OCI-M1 (cell line): ENCODE results near the gene SECTM1.
"Not testable (repeated sequence)": the region's sequence is repeated elsewhere in the genome, so short reads cannot be mapped to it uniquely, and the experiment has no call there.

Source experiments
- DNase-seq: peaks from one replicate; lab custom pipeline; 2025; lab: John Stamatoyannopoulos, UW

SECTM1 gene

DNA sequence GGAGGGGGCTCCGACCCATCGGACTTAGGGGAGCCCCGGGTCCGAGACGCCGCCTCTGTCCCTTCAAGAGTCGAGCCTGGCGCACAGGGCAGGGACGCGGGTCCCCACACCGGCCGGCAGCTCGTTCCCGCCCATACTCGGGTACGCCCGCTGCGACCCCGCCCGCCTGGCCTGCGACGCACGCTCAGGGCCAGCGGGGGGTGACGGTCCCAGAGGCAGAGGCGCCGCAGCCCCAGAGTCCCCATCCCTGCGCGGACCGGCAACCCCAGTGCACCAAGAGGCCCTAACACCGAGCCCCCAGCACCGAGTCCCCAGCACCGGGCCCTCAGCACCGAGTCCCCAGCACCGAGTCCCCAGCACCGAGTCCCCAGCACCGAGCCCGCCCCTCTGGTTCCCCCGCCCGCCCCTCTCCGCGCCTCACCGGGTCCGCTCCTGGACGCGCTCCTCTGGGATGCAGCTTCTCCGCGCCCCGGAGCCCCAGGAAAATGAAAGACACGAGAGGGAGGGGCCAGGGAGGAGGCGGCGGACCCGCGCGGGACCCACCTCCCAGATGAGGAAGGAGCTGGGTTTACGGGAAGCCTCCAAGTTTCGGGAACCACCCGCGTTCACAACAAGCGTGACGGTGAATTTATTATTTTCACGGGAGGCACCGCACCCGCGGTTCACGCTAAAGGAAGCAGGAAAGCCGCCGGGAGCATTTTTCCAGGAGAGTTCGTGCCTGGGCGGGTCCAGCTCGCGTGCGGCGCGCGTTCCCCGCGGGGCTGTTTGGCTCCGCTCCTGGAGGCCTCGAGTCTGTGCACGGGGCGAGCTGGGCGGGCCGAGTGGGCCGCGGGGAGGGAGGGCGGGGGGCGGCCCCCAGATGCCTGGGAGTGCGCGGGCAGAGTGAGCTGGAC lies at the start of gene SECTM1:
TSS of gene SECTM1 (minus strand) at position 488 of the 893 bp plus-strand sequence. CDS start 6,526 bp downstream, outside the sequence.
- DNase-seq: no peak

DNA sequence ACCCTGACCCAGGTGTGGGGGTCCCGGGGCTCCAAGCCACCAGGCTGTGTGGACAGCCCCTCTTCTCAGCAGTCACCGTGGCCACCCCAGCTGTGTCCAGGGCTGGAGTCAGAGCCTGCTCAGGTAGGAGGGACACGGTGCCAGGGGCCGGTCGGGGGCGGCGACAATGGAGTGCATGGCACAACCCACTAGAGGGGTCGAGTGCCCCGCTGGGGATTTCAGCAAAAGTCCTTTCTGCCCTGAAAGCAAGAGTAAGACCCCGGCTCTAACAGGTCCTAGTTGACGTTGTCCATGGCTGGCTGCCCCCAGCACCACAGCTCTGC lies 49.3 kb upstream of the SECTM1 start:
- DNase-seq: no peak

DNA sequence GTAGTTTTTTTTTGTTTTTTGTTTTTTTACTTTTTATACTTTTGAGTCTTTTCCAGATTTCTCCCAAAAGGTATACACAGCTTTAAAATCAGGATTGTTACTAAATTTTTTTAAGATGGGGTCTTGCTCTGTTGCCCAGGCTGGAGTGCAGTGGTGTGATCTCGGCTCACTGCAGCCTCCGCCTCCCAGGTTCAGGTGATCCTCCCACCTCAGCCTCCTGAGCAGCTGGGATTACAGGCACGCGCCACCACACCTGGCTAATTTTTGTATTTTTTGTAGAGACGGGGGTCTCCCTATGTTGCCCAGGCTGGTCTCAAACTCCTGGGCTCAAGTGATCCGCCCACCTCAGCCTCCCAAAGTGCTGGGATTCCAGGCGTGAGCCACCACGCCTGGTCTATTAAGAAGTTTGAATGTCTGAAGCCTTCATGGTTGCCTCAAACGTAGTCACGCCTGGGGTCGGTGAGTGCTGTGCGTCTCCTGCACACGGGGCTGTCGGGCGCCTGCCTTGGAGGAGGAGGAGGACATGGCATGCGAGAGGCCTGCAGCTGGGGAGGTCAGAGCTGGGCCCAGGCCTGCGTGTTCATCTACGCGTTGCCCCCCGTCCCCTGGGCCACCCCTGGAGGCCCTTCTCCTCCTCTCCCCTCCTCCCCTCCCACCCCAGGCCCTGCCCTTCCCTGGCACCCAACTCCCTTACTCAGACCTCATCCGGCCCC lies 48.8 kb upstream of the SECTM1 start:
- DNase-seq: not testable (repeated sequence)

DNA sequence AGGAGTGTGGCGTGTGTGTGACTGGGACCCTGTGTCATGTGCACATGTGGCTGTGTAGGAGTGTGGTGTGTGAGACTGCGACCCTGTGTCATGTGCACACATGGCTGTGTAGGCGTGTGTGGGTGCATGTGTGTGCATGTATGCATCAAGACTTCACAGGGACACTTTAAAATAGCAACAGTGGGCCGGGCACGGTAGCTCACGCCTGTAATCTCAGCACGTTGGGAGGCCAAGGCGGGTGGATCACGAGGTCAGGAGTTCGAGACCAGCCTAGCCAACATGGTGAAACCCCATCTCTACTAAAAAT lies 48.1 kb upstream of the SECTM1 start:
- not testable (repeated sequence) for DNase-seq

DNA sequence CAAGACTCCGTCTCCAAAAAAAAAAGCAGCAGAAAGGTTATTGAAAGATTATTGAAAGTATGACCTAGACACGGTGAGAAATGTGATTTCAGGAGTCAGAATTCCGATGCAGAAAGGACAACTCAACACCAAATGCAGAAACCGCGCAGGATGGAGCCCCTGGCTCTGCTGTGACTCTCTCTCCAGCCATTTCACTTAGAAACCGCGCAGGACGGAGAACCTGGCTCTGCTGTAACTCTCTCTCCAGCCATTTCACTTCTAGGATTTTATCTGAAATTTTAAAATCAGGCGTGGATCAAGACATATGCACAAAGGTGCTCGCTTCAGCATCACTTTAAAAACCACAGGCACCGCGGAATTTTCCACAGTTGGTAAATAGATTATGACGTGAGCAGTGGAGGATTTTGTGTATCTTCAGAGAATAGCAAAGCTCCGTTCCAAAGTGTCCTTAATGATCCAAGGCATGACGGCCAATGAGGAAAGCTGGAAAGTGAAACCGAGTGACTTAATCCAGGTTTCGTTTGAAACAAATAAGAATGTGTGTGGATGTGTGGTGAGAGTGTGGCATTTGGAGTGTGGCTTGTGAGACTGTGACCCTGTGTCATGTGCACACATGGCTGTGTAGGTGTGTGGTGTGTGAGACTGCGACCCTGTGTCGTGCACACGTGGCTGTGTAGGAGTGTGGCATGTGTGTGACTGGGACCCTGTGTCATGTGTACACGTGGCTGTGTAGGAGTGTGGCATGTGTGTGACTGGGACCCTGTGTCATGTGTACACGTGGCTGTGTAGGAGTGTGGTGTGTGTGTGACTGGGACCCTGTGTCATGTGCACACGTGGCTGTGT lies 47.5 kb upstream of the SECTM1 start:
- DNase-seq: no peak

DNA sequence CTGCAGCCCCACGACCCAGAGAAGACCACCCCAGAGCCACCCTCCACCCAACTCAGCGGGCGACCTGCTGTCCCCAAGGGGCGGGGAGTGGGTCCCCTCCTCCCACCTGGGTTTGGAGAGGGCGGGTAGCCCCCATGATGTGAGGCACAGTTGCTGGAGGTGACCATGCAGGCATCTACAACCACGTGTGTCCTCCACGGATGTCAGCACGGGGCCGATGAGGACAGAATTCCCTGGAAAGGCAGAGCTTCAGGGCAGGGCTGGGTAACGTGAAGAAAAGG lies 45.1 kb upstream of the SECTM1 start:
- no peak for DNase-seq

DNA sequence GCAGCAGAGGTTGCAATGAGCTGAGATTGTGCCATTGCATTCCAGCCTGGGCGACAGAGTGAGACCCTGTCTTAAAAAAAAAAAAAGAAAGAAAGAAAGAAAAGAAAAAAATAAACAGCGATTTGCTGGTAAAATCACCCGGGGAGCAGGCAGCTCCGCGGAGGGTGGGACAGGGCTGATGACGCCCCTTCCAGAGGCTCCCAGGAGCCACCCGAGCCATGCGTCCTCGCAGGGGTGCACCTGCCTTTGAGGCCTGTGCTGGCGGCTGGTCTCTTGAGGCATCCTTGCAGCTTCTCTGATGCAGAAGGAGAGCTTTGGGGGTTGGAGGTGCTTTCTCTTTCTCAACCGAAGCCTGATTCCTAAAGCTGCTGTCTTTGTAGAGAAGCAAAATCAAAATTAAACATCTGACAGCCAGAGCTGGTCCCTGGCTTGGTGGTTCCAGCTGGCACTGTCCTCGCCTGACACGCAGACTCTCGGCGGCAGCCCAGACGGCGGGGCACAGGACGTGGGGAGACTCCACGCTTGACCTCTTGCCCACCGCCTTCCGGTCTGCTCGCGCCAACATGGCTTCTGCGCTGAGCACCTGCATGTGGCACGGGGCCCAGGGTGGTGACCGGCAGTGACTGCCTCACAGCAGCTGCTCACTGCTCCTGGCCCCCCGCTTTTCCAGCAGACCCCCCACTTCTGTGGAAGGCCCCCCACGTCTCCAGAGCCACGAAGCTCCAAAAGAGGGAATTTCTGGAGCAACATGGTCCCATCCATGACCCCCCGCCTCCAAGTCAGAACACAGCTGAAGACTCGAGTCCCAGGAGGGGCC lies 44.6 kb upstream of the SECTM1 start:
- DNase-seq: no peak

DNA sequence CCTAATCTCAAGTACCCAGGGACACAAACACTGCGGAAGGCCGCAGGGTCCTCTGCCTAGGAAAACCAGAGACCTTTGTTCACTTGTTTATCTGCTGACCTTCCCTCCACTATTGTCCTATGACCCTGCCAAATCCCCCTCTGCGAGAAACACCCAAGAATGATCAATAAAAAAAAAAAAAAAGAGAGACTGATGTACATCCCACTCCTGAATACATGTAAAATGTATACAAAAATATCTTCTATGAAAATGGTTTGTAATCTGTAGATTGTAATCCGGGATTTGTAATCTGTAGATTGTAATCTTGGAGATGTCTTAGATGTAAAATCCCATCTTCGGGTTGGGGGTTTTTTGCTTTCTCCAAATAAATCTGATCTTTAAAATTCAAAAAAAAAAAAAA lies 43.7 kb upstream of the SECTM1 start:
- DNase-seq: not testable (repeated sequence)

DNA sequence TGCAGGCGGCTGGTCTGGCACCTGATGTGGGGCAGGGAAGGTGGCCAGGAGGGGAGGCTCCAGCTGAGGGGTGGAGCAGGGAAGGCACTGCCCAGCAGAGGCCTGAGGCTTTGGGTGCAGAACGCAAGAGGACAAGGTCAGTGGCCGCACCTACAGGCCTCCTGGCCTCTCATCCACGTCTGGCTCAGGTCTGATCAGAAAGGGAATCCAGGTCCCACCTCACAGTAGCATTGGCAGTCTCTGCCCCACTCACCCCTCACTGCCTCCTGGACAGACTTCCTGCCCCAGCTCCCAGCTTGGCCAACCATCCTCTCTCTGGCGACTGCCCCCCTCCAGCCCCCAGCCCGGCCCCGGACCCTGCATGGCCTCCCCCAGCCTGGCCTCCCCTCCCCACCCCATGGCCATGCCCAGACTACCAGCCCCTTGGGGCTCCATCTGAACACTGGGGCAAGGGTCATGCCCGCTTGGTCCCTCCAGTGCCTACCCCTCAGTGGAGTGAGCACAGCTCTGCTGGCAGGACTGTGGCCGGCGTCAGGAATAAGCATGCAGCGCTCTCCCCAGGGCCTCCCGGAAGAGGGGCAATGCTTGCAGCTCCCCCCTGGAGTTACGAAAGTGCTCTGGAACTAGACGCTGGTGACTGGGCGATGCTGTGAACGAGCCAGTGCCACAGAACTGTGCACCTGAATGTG lies 42.6 kb upstream of the SECTM1 start:
- DNase-seq: no peak

DNA sequence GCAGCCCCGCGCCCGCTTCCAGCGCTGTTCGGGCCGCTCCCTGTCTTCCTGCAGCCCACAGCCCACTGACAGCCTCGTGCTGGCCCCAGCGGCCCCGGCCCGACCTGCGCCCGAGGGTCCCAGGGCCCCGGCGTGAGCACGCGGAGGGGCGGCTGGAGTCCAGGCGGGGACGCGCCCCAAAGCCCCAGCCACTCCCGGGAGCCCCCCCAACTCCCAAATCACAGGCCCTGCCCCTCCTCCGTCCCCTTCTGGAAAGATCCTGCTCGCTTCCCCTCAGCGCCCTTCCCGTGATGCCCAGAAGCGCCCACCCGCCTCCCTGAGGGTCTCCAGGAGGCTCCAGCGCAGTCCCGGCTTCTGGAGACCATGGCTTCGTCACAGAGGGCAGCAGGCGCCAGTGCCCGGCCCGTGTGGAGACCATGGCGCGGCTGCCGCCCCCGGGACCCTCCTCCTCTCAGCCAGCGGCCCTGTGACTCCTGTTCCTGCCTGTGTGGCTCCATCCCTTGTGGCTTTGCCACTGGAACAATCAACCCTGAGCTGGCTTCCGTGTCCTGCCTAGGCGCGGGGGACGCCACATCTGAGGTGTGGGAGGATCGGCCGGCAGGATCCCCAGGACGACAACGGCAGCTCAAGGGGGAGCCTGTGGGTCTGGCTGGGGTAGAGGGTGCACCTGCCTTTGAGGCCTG lies 41.9 kb upstream of the SECTM1 start:
- no peak for DNase-seq

DNA sequence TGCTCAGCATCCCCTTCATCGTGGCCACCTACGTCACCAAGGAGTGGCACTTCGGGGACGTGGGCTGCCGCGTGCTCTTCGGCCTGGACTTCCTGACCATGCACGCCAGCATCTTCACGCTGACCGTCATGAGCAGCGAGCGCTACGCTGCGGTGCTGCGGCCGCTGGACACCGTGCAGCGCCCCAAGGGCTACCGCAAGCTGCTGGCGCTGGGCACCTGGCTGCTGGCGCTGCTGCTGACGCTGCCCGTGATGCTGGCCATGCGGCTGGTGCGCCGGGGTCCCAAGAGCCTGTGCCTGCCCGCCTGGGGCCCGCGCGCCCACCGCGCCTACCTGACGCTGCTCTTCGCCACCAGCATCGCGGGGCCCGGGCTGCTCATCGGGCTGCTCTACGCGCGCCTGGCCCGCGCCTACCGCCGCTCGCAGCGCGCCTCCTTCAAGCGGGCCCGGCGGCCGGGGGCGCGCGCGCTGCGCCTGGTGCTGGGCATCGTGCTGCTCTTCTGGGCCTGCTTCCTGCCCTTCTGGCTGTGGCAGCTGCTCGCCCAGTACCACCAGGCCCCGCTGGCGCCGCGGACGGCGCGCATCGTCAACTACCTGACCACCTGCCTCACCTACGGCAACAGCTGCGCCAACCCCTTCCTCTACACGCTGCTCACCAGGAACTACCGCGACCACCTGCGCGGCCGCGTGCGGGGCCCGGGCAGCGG lies 41.2 kb upstream of the SECTM1 start:
- DNase-seq: no peak

DNA sequence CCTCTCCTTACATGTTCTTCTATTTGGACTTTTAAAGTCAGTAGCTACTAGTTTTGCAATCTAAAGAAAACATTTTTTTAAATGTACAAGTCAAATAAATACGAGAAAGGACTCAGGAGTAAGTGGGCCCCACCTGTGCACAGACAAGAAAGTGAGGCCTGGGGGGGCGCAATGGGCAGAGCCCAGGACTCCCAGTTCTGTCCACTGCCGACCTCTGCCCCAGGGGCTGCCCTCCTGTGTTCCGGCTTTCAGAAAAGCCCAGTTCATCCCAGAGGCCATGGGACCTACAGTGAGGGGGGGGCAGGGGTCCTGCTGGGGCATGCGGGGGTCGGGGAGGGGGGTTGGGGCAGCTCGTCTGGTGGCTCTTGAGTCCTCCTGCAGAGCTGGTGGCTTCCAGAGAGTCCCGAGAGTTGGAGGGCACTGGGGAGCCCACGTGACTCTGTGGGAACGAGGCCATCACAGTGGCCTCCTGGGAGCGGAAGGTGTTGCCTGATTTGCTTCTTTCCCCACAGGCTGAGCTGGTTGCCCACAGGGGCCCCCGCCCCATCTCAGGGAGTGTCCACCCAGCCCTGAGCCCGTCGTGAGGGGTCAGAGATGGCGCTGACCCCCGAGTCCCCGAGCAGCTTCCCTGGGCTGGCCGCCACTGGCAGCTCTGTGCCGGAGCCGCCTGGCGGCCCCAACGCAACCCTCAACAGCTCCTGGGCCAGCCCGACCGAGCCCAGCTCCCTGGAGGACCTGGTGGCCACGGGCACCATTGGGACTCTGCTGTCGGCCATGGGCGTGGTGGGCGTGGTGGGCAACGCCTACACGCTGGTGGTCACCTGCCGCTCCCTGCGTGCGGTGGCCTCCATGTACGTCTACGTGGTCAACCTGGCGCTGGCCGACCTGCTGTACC lies 40.4 kb upstream of the SECTM1 start:
- no peak for DNase-seq

DNA sequence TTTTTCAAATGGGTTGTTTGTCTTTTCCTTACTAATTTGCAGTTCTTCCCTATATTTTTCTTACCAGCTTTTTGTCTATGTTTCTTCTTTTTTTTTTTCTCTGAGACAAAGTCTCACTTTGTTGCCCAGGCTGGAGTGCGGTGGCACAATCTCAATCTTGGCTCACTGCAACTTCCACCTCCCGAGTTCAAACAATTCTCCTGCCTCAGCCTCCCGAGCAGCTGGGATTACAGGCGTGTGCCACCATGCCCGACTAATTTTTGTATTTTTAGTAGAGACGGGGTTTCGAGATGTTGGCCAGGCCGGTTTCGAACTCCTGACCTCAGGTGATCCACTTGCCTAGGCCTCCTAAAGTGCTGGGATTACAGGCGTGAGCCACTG lies 39.5 kb upstream of the SECTM1 start:
- DNase-seq: not testable (repeated sequence)

DNA sequence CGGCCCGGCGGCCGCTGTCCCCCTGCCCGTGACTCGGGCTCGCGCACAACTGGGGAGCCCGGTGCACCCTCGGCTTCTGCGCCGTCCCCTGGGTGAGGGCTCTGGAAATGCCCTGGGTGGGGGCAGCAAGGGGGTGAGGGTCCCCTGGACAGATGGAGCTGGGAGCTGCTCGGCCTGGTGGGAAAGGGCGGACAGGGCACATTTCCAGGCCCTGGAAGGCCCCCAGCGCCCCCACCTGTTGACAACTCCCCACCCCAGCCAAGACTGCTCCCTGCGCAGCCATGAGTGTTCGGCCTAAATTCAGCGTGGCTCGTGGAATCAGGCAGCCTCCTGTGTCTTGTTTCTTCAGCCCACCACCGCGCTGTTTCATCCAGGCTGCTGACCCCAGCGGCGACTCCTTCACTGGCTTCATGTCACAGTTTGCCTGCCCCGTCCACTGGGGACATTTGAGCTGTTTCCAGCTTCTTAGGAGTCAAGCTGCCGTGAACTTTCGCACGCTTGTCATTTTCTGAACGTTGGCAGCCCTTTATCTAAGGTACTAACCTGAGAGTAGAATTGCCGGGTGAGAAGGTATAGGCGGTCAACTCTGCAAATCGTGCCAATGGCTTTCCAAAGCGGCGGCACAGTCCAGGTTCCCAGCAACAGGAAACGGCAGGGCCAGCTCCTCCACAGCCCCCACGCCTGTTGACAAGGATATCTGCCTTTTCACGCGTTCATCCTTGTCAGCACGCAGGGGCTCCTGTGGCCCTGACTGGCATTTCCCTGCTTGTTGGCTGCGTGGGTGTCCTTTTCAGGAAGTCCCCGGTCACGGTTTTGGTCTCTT lies 38.9 kb upstream of the SECTM1 start:
- DNase-seq: no peak

DNA sequence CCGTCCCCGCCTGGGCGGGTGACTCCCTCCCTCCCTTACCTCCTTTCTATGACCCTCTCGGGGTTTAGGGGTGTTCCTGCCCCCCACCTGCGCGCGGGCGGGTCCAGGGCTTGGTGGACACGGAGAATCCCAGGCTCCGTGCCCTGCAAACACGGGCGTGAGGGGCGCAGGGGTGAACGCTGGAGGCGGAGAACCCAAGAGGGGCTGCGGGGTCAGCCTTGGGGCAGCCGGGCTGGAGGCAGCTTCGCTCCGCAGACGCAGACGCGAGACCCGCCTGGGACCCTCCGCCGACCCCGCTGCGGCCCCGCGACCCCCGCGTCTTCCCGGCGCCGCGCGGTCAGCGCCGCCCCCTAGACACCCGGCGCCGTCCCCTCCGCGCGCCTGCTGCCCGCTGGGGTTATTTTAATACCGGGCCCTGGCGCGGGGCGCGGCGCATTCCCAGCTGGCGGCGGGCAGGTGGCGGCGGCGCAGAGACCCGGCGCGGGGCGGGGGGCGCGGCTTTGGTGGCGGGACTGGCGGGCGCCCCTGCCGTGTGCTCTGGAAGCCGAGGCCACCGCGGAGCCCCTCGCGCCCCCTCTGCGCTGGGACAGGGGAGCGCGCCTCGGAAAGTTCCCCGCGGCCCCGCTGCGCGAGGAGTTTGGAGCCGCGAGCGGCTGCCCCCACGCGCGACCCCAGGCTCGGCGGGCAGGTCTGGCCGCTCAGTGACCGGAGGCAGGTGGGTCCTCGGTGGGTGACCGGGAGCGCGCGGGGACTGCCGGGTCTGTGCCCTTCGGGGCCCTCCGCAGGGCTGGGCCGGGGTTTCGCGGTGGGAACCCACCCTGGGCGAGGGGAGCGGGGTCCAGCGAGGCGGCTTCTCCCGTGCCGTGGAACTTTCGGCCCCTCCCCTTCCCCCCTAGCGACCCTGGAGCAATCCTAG lies 38.0 kb upstream of the SECTM1 start, which contains the start of gene UTS2R:
TSS of gene UTS2R (plus strand) at position 433 of the 916 bp plus-strand sequence. CDS start 2,560 bp downstream, outside the sequence.
- DNase-seq: no peak

DNA sequence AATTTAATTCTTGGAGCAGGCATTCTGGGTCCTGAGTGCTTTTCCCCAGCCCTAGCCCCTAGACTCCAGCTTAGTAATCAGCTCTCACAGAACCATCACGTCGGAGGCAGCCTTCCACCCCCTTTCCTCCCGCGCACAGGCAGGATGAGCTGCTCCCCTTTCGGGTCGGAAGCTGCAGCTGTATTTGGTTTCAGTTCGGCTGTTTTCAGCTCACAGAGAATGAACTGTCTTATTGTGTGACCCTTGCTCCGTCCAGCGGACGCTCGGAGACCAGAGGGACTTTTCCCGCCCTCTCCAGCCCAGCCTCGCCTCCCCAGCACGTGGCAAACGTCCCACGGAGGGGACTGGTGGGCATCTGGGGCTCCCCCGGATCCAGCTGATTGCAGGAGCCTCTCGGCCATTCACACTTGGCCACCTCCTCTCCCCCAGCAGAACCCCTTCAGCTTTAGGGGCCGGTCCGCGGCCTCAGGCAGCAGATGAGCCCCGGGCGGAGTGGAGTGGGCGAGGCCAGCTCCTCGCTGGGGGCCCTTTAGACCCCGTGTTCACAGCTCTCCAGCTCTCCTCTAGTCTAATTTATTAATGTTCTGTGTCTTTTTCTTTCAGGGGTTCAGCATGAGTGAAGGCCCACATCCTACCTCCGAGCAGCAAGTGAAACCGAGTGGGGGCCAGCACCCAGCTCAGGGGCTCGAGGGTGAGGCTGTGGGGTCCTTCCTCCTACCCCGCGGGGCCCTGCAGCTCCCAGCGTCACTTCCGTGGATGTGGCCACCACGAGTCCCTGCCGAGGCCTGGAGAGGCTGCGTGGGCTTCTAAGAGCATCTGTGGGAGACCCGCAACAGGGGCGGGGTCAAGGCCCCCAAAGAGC lies 37.1 kb upstream of the SECTM1 start:
- DNase-seq: no peak
